ENCODE data around the gene IFI44. TPM values are rescaled to one million over a fixed set of nuclear protein-coding genes. Genes with fewer than 3 reads are reported as not detected.

IFI44 gene
- total and polyA plus RNA-seq, 2 donors from 2014 or later, result 21.9 to 42.3 TPM

GRCh38 chr1:78683079-78683478 lies 33.4 kb downstream of the IFI44 start:
- no peaks in the 10 kb centered on the region for H3K4me1 ChIP-seq (ENCODE audit: control insufficient read depth in 2 of 3, insufficient read depth in 2 of 3, low read depth in 1 of 3, low read length in 3 of 3)
- no peaks in the 10 kb centered on the region for H3K36me3 ChIP-seq (ENCODE audit: control insufficient read depth in 2 of 3, insufficient read depth in 3 of 3, low read length in 3 of 3)
- TF ChIP-seq CTCF (IDR thresholded peaks at IDR 0.05; ENCODE audit: borderline replicate concordance, extremely low read depth, insufficient read depth), result no peak
- H3K27me3 ChIP-seq (ENCODE audit: control insufficient read depth, insufficient read depth, low read length), result no peaks in the 10 kb centered on the region
- FAIRE-seq, result no peak
- intact Hi-C loops (cut with DNase I), result no loop called here
- no peak overlapping the region for H3K9ac ChIP-seq (ENCODE audit: low read length in 3 of 3)
- H3K4me3 ChIP-seq (ENCODE audit: low read length in 3 of 3), result no peak overlapping the region
- DNase-seq, result no peak
- H3K9me3 ChIP-seq (ENCODE audit: control insufficient read depth in 2 of 3, insufficient read depth in 1 of 3, low read length in 3 of 3), result no peaks in the 10 kb centered on the region
- no peak overlapping the region for H3K27ac ChIP-seq (ENCODE audit: low read depth in 2 of 2, low read length in 2 of 2)

- intact Hi-C loops (cut with DNase I), result no loop called here
These were observed 37.7 kb downstream of the IFI44 start for GRCh38 chr1:78687315-78687714.

GRCh38 chr1:78687914-78688313 lies 38.3 kb downstream of the IFI44 start:
- Histone ChIP-seq H3K4me3 (ENCODE audit: low read length in 3 of 3) (no peak overlapping the region), H3K4me1 (ENCODE audit: control insufficient read depth in 2 of 3, insufficient read depth in 2 of 3, low read depth in 1 of 3, low read length in 3 of 3) (no peaks in the 10 kb centered on the region), H3K9ac (ENCODE audit: low read length in 3 of 3) (no peak overlapping the region), H3K36me3 (ENCODE audit: control insufficient read depth in 2 of 3, insufficient read depth in 3 of 3, low read length in 3 of 3) (no peaks in the 10 kb centered on the region), H3K27ac (ENCODE audit: low read depth in 2 of 2, low read length in 2 of 2) (no peak overlapping the region), H3K27me3 (ENCODE audit: control insufficient read depth, insufficient read depth, low read length) (no peaks in the 10 kb centered on the region), H3K9me3 (ENCODE audit: control insufficient read depth in 2 of 3, insufficient read depth in 1 of 3, low read length in 3 of 3) (no peaks in the 10 kb centered on the region)
- TF ChIP-seq CTCF (IDR thresholded peaks at IDR 0.05; ENCODE audit: borderline replicate concordance, extremely low read depth, insufficient read depth), result no peak
- FAIRE-seq (no peak), DNase-seq (no peak)
- intact Hi-C loops (cut with DNase I), result no loop called here

More at GRCh38 chr1:78687315-78687714, 37.7 kb downstream of the IFI44 start:
- no peak for FAIRE-seq
- no peaks in the 10 kb centered on the region for H3K9me3 ChIP-seq (ENCODE audit: control insufficient read depth in 2 of 3, insufficient read depth in 1 of 3, low read length in 3 of 3)
- H3K27me3 ChIP-seq (ENCODE audit: control insufficient read depth, insufficient read depth, low read length), result no peaks in the 10 kb centered on the region
- no peaks in the 10 kb centered on the region for H3K36me3 ChIP-seq (ENCODE audit: control insufficient read depth in 2 of 3, insufficient read depth in 3 of 3, low read length in 3 of 3)
- H3K9ac ChIP-seq (ENCODE audit: low read length in 3 of 3), result no peak overlapping the region
- no peak overlapping the region for H3K4me3 ChIP-seq (ENCODE audit: low read length in 3 of 3)
- no peak for TF ChIP-seq CTCF (IDR thresholded peaks at IDR 0.05; ENCODE audit: borderline replicate concordance, extremely low read depth, insufficient read depth)
- no peak for DNase-seq
- no peak overlapping the region for H3K27ac ChIP-seq (ENCODE audit: low read depth in 2 of 2, low read length in 2 of 2)
- H3K4me1 ChIP-seq (ENCODE audit: control insufficient read depth in 2 of 3, insufficient read depth in 2 of 3, low read depth in 1 of 3, low read length in 3 of 3), result no peaks in the 10 kb centered on the region

GRCh38 chr1:78688697-78689096 lies 39.1 kb downstream of the IFI44 start:
- Histone ChIP-seq H3K27ac (ENCODE audit: low read depth in 2 of 2, low read length in 2 of 2) (no peak overlapping the region), H3K4me3 (ENCODE audit: low read length in 3 of 3) (no peak overlapping the region), H3K4me1 (ENCODE audit: control insufficient read depth in 2 of 3, insufficient read depth in 2 of 3, low read depth in 1 of 3, low read length in 3 of 3) (no peaks in the 10 kb centered on the region), H3K27me3 (ENCODE audit: control insufficient read depth, insufficient read depth, low read length) (no peaks in the 10 kb centered on the region), H3K9me3 (ENCODE audit: control insufficient read depth in 2 of 3, insufficient read depth in 1 of 3, low read length in 3 of 3) (no peaks in the 10 kb centered on the region), H3K9ac (ENCODE audit: low read length in 3 of 3) (no peak overlapping the region), H3K36me3 (ENCODE audit: control insufficient read depth in 2 of 3, insufficient read depth in 3 of 3, low read length in 3 of 3) (no peaks in the 10 kb centered on the region)
- intact Hi-C loops (cut with DNase I), result no loop called here
- TF ChIP-seq CTCF (IDR thresholded peaks at IDR 0.05; ENCODE audit: borderline replicate concordance, extremely low read depth, insufficient read depth), result no peak
- no peak for FAIRE-seq
- DNase-seq, result peak in 2 of 5 donors; percentile 32 to 47
